GM15510 (cell line): Measurements from ENCODE around the gene DDN.

ENCODE experiments used
- POLR2A ChIP-seq: IDR thresholded peaks from 3 replicates; pipeline ENCODE4 v1.6.1; 2011; ENCODE audit warnings: borderline replicate concordance; ENCODE audit not compliant: insufficient read length; ENCODE audit errors: extremely low read depth

The DDN gene

DNA sequence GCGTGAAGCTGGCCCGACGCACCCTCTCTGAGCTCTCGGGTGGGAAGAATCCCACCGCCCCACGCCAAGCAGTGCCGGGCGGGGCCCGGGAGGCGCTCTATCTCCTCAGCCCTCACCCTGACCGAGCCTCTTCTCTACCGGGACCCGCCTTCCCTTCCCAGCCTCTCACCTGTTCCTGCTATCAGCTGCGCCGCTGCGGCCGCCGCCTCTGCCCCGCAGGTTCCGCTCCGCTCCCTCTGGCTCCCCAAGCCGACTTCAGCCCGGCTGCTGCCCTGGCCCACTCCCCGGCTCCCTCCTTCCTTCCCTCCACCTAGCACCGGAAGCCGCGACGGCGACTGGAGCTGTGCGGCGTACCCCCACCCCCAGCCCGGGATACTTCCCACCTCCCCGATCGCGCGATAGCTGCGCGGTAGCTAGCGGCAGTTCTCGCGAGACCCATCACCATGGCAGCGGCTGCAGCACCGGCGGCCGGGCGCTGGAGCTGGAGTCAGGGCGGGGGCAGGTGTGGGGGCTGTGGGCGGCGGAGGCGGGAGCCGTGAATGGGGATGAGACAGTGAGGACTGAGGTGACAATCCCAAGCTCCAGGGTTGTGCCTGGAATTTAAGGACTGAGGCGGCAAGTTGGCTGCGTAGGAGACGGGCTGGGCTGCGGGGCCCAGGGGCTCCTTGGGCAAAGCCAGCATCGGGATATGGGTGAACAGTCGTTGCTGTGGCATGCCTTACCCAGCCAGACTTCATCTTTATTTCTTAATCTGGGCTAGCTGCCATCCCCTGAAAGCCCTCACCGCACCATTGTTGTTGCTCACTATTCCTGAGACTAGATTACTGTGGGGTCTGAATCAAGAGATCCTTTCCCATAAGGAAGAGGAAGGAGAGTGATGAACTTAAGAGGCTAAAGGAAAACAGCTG is 41.8 kb downstream of the DDN start, which contains the start of gene ARF3:
Gene ARF3, minus strand, starts transcription at position 347 of the 908 bp plus-strand sequence. CDS start 16,392 bp downstream, outside the sequence.
- TF ChIP-seq POLR2A, result peak; percentile 67

GRCh38 chr12:48956279-48957140 is 42.7 kb downstream of the DDN start:
- no peak for TF ChIP-seq POLR2A

DNA sequence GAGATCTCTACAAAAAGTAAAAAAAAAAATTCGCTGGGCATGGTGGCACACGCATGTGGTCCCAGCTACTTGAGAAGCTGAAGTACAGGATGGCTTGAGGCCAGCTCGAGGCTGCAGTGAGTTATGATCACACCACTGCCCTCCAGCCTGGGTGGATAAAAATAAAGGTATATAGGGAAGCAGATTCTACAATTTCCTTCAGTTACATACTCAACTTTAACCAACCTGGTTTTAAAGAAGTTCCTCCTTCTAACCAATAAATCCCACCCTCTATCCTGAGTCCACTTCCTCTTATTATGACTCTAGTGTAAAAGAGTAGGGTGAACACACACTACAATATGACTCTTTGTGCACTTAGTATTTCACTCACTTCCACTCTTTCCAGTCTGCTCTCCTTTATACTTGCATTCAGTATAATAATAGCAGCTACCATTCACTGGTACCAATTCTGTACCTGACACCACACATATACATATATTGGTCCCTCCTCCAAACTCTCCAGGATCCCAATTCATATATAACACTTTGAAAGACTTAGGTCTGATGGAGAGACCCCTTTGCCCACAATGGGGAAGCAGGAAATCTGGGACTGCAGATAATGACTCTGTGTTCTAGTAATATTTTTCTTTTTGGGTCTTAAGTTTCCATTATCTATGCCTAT is 44.2 kb downstream of the DDN start:
- no peak for TF ChIP-seq POLR2A

- no peak for TF ChIP-seq POLR2A
Observed at GRCh38 chr12:48954061-48954460, 45.1 kb downstream of the DDN start.

DNA sequence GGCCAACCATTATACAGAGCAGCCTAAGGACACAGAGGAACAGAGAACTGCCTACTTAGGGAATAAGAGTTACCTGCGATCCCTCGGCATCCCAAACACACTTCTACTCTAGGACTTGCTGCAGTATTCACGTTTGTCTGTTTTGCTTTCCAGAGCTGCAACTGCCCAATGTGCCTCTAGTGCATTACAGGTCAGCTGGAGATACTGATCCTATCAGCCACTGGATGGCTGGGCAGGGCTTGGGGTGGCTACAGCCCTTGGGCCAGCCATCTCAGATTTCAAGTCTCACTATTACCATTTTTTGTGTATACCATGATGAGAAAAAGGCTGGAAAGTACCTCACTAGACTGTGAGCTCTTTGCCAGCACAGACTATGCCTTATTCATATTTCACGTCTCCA is 46.5 kb downstream of the DDN start:
- no peak for TF ChIP-seq POLR2A

DNA sequence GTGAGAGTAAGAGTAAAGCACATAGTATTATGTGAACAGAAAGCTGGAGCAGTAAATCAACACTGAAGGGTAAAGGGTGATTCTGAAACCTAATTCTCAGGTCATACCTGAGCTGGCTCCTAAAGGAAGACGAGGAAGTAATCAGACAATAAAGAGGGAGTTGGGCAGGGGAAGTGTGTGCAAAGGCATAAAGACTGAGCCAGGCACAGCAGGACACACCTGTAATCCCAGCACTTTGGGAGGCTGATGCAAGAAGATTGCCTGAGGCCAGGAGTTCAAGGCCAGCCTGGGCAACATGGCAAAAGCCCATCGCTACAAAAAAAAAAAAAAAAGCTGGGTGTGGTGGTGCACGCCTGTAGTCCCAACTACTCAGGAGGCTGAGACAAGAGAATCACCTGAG is 51.4 kb downstream of the DDN start:
- no peak for TF ChIP-seq POLR2A

GRCh38 chr12:48946943-48947342 is 52.2 kb downstream of the DDN start:
- no peak for TF ChIP-seq POLR2A

DNA sequence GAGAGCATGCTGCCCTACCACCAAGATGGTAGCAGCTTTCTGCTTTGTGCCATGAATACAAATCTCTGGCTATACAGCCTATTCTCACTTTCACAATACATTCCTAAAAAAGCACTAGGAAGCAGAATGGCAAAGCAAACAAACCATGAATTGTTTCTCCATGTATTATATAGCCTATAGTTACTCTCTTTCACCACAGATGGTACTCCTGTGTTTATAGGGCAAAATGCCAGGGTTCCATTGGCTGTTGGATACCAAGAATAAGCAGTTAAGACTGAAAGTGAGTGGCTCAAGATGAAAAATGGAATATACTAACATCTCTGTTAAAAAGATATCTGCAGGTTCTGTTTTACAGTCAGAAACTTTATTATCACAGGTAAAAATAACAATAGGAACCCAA is 53.0 kb downstream of the DDN start:
- TF ChIP-seq POLR2A, result no peak
